Fibroblast of peridontal ligament (primary cell): Measurements from ENCODE around the gene RNASE13.

ENCODE experiments used
- DNase-seq: peaks from one replicate; pipeline ENCODE4 v3.0.0-alpha.2; 2010; ENCODE audit errors: extremely low read depth

RNASE13 gene

DNA sequence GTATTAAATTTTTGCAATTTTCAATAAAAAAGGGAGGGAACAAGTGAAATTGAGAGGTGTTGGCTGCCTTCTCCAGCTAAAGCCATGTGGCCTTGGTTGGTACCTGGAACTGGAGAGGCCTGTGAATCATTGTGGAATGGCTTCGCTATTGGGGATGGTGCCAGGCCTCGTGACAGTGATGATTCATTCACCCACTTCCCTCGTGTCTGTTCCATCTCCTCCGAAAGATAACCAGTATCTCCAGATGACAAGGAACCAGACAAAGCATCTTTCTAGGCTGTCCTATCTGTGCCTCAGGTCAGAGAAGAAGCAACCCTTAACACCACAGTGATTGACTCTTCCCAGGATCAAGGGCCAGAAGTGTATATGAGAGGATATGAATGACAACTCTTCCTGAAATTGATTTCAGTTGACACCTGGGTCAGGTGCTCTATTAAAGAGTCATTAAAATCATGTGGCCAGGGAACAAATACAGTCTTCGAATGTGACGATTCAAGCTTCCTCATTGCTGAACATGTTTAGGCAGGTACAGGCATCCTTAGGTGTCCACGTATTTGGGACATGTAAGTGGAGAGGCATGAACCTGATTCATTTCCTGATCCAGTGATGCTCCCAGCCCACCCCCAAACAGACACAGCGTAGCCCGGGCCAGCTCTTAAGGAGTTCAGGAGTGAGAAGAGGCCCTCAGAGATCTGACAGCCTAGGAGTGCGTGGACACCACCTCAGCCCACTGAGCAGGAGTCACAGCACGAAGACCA, 7.2 kb upstream of the RNASE13 start, which contains the start of gene RNASE7:
TSS of gene RNASE7 (plus strand) at position 687 of the 758 bp plus-strand sequence. CDS start 631 bp downstream, outside the sequence.
- DNase-seq, result peak; percentile 41

DNA sequence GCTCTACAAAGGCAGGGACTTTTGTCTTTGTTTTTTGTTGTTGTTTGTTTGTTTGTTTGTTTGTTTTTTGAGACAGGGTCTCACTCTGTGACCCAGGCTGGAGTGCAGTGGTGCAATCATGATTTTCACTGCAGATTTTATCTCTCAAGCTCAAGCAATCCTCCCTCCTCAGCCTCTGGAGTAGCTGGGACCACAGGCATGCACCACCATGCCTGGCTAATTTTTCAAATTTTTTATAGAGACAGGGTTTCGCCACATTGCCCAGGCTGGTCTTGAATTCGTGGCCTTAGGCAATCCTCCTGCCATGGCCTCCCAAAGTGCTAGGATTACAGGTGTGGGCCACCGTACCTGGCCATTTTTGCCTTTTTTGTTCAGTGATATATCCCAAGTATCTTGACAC, 6.3 kb upstream of the RNASE13 start:
- DNase-seq, result peak; percentile 15

DNA sequence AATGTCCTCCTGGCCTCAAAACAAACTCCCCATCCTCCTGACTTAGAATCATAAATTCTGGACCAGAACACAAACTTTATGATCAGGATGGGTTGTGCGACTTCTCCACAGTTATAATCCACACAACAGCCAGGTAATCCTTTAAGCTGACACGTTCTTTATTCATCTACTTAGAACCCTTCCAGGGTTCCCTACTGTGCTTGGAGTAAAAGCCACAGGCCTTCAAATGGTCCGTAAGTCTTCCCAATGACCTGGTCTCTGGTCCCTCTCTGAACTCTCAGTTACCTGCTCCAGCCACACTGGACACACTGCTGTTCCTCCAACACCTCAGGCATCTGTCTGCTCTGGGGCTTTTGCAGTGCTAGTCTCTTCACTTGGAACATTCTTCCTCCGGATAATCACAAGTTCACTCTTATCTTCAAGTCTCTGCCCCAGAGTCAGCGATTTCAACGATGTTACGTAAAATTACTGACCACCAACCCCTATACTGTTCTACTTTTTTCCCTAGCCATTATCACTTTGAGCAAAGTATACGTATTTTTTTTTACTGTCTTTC, 5.8 kb upstream of the RNASE13 start:
- DNase-seq, result no peak

DNA sequence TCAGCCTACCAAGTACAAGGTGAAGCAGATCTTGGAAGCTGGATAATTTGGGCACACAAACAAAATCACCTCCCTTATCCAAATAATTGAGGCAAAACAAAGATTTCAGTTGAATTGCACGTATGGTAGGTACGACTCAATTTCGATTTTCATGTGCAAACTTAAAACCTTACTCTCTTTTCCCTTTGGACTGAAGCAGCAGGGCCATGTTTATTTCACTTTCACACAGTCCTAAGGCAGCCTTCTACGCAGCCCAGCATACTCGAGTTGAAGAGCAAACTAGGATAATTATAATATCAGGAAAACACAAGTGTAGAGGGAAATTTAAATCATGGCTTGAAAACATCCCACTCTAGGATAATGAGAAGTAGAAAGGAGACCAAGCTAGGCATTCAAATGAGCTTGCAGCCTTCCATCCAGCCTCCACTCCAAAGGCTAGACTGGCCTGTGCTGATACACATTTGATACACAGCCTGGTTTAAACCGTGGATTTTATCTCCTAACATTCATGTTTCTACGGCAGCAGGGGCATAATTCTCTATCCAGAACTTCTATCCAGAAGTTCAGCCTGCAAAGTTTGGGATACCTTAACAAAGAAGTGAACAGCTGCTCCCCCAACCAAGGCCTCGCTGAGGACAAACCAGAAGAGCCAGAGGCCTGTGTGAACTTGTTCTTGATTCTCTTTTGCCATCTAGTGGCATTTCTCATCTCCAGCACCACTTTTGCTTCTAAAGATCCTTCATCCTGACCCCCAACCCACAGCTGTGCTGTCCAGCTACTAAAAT, 5.2 kb upstream of the RNASE13 start:
- DNase-seq, result peak; percentile 81

DNA sequence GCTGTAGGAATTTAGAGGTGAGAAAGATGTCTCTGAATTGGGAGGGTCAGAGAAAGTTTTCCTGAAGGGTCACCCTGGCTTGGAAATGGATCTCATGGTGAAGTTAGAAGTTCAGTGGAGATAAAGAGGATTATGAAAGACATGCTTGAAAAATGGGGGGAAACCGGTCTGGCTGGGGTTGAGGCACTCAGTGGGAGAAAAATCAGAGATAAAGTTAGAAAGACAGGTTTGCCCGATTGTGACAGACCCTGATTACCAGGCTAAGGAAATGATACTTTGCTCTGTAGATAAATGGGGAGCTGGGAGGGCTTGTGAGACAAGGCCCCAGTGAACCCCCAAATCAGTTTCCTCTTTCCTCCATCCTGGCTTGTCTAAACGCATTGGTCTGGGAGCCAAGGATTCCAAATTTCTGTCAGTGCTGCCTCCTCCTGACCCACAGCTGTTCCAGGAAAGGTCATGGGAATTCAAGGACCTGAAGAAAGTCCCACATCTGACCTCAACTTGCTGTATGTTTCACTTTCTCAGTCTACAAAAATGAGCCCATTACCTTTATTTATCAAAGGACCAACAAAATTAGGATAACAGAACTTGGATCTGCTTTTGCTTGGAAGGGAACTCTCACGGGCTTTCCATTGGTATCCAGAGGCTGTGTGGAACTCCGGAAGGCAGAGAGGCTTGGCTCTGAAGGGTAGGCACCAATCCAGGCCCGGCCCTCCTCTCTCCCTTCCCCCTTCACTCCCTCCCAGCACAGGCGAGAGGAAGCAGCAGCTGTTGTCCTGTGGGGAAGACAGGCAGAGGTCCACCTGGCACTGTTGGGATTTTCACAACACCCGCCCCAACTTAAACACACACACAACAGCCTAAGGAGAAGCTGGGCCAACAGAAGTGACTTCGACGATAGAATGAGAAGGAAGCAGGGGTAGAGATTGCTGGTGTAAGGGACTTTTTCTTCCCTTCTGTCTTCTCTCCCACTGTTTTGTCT, 4.1 kb upstream of the RNASE13 start:
- DNase-seq, result peak; percentile 49

DNA sequence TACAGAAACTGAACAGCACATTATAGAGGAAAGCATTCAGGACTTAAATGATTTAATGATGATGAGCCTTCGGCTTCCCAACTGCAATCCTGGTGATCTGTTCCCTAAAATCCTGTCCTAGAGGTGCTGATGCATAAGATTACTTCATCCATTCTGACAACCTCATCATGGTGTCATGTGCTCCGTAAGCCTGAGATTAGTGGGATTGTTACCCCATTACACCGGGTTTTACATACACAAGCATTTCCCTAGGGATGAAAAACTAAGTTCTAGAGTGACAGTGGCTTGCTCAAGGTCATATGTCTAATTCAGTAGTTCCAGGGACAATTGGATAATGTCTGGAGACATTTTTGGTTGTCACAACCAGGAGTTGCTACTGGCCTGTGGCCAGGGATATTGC, 2.5 kb upstream of the RNASE13 start:
- DNase-seq, result no peak

DNA sequence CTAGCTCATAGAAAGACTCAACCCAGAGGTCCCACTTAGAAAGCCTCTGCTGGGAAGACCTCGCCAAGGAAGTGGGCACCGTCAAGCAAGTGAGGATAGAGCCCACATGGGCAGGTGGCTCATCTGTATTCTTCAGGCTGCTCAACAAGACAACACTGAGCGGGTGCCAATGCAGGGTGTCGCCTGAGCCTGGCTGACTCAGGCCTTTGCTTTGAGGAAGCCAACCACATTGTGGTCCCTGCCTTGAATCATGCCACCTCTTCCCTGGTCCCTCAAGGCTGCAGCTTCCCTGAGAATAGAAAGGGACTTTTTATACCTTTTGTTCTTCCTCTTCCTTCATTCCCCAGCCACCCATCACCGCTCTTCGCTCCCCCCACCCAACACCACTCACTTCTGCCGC, 2.1 kb upstream of the RNASE13 start:
- DNase-seq, result no peak

DNA sequence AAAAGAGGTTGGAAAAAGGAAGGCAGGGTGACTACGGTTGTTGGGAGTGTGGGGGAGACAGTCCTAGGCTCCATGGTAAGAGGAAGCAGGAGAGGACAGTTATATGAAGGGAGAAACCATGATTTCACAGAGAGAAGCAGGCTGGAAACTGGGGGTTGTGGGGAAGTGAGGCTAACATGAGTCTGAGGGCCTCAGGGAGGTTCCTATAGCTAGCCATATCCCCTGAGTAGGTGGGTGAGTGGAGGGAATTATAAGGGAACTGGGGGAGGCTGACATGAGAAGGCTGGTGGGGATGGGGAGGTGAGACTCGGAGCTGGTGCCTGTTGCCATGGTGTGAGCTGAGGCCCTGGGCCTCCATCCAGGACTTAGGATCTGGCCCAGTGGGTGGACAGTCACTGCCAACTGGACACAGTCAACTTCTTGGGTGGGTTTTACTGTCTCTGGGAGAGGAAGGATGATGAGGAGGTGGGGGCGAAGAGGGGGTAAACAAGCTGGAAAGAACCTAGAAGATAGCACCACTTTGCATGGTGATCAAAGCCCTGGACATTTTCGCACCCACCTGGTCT, 1.4 kb downstream of the RNASE13 start:
- DNase-seq, result no peak

DNA sequence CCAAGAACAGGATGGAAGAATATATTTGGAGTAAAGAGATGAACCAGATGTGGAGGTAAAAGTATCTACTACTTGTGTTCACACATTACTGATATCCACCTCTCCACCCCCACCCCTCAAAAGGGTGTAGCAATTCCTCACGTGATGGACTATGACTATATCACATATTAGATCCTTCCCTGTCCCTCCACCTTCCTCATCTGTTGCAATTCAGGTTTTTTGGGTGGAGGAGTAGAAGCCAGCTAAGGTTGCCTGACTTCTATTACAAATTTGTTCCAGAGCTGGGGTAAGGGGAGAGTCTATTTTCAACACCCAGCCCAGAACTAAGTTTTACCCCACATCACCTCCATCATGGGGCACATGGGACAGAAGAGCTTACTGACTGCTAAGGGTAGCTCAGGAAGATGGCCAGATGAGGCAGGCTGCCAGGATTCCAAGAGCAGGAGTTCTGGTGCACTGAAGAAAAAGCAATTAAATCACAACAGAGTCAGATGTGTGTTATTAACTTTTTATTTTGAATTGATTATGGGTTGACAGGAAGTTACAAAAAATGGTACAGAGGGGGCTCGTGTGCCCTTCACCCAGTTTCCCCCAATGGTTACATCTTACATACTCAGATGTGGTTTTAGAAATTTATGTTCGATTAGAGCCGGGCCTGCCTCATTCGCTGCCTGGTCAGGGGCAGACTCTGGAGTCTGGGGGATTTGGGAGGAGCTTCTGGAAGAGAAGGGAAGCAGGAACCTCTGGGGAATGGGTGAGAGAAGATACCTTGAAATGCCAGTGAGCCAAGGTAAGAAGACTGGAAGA, 2.1 kb downstream of the RNASE13 start:
- DNase-seq, result no peak

DNA sequence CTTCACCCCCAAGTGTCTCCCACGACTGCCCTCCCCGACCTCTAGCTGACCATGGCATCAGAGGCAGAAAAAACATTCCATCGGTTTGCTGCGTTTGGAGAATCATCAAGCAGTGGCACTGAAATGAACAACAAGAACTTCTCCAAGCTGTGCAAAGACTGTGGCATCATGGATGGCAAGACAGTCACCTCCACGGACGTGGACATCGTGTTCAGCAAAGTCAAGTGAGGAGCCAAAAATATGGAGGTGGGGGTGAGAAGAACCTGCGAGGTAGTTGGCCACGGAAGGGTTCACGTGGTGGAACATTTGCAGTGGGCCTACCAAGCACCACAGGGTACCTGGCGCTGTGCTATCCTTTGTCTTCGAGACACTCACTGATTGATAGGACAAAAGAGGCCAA, 4.1 kb downstream of the RNASE13 start:
- DNase-seq, result no peak

DNA sequence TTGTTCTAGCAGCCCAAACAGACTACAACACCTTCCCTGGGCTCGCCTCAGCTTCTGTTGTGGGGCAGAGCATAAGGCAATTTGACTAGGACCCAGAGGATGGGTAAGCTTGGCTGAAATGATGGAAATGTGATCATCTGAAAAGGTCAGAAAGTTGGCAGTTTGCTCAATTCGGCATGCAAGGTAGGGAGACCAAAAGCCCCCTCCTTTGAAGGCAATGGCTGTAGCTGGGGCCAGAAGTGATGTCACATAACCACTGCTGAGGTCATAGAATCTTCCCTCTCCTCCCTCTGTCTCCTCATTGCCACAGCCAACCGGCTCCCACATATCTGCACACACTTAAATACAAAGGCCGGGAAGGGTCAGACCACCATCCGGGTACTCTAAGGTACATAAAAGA, 4.7 kb downstream of the RNASE13 start, which contains the start of gene TPPP2:
TSS of gene TPPP2 (plus strand) at position 301 of the 400 bp plus-strand sequence. CDS start 365 bp downstream, outside the sequence.
- DNase-seq, result no peak

DNA sequence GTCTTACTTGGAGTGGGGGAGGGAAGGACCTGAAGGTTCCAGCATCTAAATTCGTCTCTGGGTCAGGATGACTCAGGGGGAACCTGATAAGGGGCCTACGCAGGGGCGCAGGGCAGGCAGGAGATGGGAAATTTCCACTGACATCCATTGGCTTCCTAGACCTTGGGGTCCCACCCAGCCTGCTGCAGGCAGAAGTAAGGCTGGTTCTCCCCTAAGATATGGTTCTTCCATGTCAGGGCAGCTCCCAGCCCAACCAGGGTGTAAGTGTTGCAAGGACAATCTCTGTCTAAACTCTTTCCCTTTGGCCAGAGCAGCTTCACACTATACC, 7.7 kb downstream of the RNASE13 start:
- no peak for DNase-seq

DNA sequence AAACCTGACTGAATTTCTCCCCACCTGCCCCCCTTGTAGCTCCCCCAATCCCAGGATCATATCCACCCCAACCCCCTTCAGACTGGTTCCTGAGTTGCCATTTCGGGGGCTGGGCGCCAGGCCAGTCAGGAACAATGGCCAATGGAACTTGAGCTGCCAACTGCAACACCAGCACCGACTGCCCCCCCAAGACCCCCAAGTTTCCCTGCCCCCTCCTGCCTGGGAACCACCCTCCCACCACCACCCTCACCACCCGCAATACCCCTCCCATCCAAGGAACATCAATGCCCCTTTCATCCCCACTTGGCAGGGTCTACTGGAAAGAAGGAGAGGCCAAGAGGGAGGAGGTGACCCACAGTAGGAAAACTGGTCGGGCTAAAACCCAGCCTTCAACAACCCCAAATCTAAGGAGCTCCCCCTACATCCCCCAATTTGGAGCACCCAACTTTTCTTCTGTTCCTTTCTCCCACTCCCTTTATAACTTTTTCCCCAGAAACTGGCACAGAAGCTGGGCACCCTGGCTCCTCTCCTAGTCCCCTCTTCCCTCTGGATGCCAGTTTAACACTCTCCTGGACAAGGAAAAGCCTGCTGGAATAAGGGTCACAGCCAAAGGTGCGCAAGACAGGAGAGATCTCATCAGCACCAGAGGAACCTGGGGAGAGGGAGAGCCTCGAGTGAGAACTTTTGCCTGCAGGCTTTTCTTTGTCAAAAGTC, 8.2 kb downstream of the RNASE13 start:
- DNase-seq, result no peak

DNA sequence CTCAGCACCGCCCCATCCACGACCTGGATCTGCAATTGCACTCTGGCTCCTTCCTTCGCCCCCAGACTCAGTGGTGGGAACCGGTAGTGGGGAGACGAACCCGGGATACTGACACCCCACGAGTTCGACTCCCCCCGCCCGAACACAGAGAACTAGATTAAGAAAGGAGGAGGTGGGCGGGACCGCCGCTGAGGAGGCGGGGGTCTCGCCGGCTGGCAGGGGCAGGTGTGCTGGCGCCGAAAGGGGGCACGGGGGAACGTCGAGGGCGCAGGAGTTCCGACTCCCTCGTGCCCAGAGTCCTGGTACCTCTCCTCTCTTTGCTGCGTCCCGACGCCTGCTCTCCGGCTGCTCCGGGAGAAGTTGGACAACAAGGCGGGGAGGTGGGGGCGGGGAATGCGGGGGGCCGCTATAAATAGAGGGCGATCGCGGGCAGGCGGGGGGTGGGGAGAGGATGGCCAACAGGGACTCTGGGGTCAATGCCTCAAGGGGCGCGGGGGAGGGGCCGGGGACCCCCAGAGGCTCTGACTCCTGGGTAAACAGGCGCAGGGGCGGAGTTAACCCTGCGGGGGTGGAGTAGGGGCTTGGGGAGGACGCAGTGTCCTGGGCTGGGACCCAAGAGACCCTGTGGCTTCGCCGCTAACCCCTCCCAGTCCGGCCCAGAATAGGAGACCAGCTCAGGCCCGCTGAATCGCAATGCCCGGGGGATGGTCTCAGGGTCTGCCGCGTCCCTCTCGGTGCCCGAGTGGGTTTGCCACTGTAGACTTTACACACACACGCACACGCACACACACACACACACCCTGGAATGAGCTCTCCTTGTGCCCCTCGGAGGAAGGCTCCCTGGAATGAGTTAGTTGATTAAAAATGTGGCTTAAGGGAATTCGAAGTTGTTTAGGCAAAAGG, 9.0 kb downstream of the RNASE13 start:
- DNase-seq, result no peak

DNA sequence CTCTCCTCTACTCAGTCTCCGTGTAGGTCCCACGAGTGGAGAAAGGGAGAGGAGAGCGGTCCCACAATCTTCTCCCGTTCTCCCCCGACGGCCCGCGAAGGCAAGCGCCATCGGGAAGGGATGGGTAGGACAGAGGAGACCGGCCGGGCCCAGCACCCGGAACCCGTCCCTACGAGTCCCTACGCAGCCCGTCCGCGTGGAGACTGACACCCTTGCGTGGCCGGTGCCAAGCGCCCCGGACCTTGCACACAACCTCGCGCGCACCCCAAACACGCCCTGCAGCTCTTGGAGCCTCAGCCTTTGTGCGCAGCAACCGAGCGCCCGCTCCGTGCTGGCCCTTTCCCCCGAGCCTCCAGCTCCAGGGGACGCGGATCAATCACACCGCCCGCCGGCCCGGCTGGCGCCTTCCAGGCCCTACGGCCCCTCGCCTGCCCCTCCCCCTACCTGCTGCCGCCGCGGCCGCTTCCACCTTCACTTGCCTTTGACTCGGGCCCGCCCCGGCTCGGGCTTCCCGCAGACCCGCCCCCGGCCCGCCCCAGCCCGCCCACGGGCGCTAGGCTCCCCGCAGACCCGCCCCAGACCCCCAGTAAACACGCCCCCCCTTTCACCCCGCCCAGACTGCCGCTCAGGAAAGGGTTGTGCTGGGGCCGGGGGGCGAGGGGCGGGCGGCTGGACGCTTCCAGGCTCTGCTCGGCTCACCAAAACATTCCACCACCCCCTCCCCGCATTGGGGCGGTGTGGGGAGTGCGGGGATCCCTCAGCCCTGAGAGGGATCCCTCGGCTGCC, 9.8 kb downstream of the RNASE13 start, which contains the start of gene NDRG2:
TSS of gene NDRG2 (minus strand) at position 477 of the 786 bp plus-strand sequence. CDS start 1,746 bp downstream, outside the sequence.
- no peak for DNase-seq

DNA sequence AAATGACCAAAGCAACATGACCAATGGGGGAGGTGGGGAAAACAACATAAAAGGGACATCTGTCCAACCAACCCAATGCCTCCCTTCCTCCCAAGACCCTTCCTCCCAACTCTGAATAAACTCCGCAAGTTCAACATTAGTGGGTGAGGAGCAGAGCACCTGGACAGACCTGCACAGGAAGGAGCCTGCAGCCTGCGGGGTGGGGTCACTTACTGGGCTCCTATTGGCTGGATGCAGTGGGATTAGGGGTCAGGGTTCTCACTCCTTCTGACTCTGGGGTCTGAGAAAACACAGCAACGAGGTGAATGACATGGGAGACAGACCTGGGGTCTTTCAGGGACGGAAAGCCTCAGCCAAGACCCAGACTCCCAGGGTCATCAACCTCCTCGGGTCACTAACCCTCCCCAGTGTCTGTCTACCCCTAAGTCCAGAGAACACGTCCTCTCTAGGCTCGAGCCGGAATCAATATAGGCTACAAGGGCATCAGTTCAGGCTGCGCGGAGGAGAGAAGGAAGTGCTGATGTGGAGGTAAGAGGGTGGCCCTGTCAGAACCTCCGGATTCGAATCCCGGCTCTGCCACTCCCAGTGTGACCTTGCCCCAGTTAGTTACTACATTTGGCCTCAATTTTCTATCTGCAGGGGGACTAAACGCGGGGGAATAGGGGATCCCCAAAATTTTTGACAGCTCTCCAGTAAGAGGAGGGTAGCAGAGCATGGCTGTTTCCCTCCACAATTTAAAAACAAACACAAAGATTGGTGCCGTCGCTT, 10.6 kb downstream of the RNASE13 start:
- no peak for DNase-seq

DNA sequence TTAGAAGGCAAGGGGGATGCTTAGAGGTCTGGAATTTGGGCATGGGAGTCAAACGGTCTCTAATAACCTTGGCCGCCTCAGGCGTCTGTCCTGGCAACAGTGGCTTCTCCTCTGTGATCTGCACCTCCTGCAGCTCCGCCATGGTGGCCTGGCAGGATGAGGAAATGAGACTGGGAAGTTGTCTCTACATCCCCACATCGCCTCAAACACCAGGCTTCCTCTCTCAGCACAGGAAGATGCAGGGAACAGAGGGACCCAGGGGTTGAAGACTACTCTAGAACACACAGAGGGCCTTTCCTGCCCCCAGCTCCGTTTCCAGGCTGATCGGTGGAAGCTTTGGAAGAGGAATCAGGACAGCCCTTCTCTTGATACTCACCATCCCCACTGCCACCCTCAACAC, 11.4 kb downstream of the RNASE13 start:
- no peak for DNase-seq
